Lower lobe of right lung (tissue), 2 donors: Measurements from ENCODE around the gene SLC16A2. TPM values are rescaled to one million over a fixed set of nuclear protein-coding genes. Genes with fewer than 3 reads are reported as not detected.

Source experiments
- ATAC-seq, 2 donors: fragments of 200-7000 bp; cut with Tn5 transposase; one replicate each; pipeline ENCODE4 v1.9.1; 2020 to 2022; ENCODE audit warnings: mild to moderate bottlenecking in 2 of 2, moderate library complexity in 2 of 2
- DNase-seq: peaks from one replicate; pipeline ENCODE4 v3.0.0-alpha.2; 2020
- H3K27ac ChIP-seq: fragments of 200-600 bp; one replicate; pipeline ENCODE4 v1.8.0; 2022
- H3K27me3 ChIP-seq: fragments of 200-600 bp; one replicate; pipeline ENCODE4 v1.8.0; 2022; ENCODE audit warnings: low read depth
- H3K36me3 ChIP-seq: fragments of 200-600 bp; one replicate; pipeline ENCODE4 v1.8.0; 2022; ENCODE audit warnings: mild to moderate bottlenecking
- H3K4me1 ChIP-seq: fragments of 200-600 bp; one replicate; pipeline ENCODE4 v1.8.0; 2022
- H3K4me3 ChIP-seq: fragments of 200-600 bp; one replicate; pipeline ENCODE4 v1.8.0; 2022; ENCODE audit warnings: mild to moderate bottlenecking
- H3K9me3 ChIP-seq: fragments of 200-600 bp; one replicate; pipeline ENCODE4 v1.8.0; 2022
- CTCF ChIP-seq: fragments of 200-600 bp; IDR thresholded peaks from one replicate; pipeline ENCODE4 v1.8.0; 2022; ENCODE audit warnings: antibody characterized with exemption, mild to moderate bottlenecking
- intact Hi-C: fragments of 100-400 bp; cut with DNase I; formaldehyde crosslinking; loops from one replicate; pipeline ENCODE4 v1.11.0; 2022
- total RNA-seq: library from RNA; stranded (reverse); fragmentation: NEBNext Ultra II Directional; extraction: Animal tissue kit (Norgen Biotek cat#: 25700); gene quantifications from one replicate; pipeline ENCODE4 v1.2.1, GENCODE V29; 2021
- donor health status: DM: no; HTN: yes; CAD: no; lungs with severe emphysema.

Gene SLC16A2
- total RNA-seq, 1 donor from 2014 or later = 7.2 TPM

GRCh38 chrX:74426615-74427014 is 5.3 kb downstream of the SLC16A2 start:
- intact Hi-C loops = no loop called here
- ATAC-seq = no peak
- no peaks in the 10 kb centered on the region for H3K27me3 ChIP-seq
- no peak overlapping the region for H3K27ac ChIP-seq
- H3K4me1 ChIP-seq = no peaks in the 10 kb centered on the region
- no peak for DNase-seq
- H3K36me3 ChIP-seq = no peaks in the 10 kb centered on the region
- H3K9me3 ChIP-seq = no peaks in the 10 kb centered on the region
- H3K4me3 ChIP-seq = no peak overlapping the region
- no peak for TF ChIP-seq CTCF

GRCh38 chrX:74431797-74432196 is 10.5 kb downstream of the SLC16A2 start:
- intact Hi-C loops = no loop called here
- Histone ChIP-seq H3K4me3 (no peak overlapping the region), H3K36me3 (no peaks in the 10 kb centered on the region), H3K9me3 (no peaks in the 10 kb centered on the region), H3K27ac (no peak overlapping the region), H3K27me3 (no peaks in the 10 kb centered on the region), H3K4me1 (no peaks in the 10 kb centered on the region)
- no peak for ATAC-seq
- no peak for DNase-seq
- TF ChIP-seq CTCF = no peak

- intact Hi-C loops = no loop called here
- no peak for TF ChIP-seq CTCF
- Histone ChIP-seq H3K27me3 (no peaks in the 10 kb centered on the region), H3K9me3 (no peaks in the 10 kb centered on the region), H3K4me3 (no peak overlapping the region), H3K27ac (no peak overlapping the region), H3K36me3 (no peaks in the 10 kb centered on the region), H3K4me1 (no peaks in the 10 kb centered on the region)
- DNase-seq = no peak
- ATAC-seq = no peak
Observed at GRCh38 chrX:74434336-74434735, 13.0 kb downstream of the SLC16A2 start.

GRCh38 chrX:74437530-74437929 is 16.2 kb downstream of the SLC16A2 start:
- no peak overlapping the region for H3K27ac ChIP-seq
- TF ChIP-seq CTCF = no peak
- H3K9me3 ChIP-seq = no peaks in the 10 kb centered on the region
- no peaks in the 10 kb centered on the region for H3K36me3 ChIP-seq
- ATAC-seq (no peak), DNase-seq (no peak)
- intact Hi-C loops = no loop called here
- no peaks in the 10 kb centered on the region for H3K4me1 ChIP-seq
- no peak overlapping the region for H3K4me3 ChIP-seq
- no peaks in the 10 kb centered on the region for H3K27me3 ChIP-seq

GRCh38 chrX:74438764-74439163 is 17.5 kb downstream of the SLC16A2 start:
- intact Hi-C loops = no loop called here
- Histone ChIP-seq H3K9me3 (no peaks in the 10 kb centered on the region), H3K27me3 (no peaks in the 10 kb centered on the region), H3K36me3 (no peaks in the 10 kb centered on the region), H3K4me1 (no peaks in the 10 kb centered on the region), H3K4me3 (no peak overlapping the region), H3K27ac (no peak overlapping the region)
- DNase-seq = no peak
- no peak for ATAC-seq
- TF ChIP-seq CTCF = no peak

GRCh38 chrX:74445099-74445498 is 23.8 kb downstream of the SLC16A2 start:
- Histone ChIP-seq H3K36me3 (no peaks in the 10 kb centered on the region), H3K4me3 (no peak overlapping the region), H3K9me3 (no peaks in the 10 kb centered on the region), H3K27ac (no peak overlapping the region), H3K27me3 (no peaks in the 10 kb centered on the region), H3K4me1 (no peaks in the 10 kb centered on the region)
- ATAC-seq (no peak), DNase-seq (no peak)
- intact Hi-C loops = no loop called here
- TF ChIP-seq CTCF = no peak
